Omental fat pad (tissue), 4 donors: ENCODE data around the gene DCLK1. TPM values are rescaled to one million over a fixed set of nuclear protein-coding genes. Genes with fewer than 3 reads are reported as not detected.

Experiments used
- ATAC-seq: fragments of 150-250 bp; one replicate; pipeline ENCODE4 v1.9.1; 2016; ENCODE audit warnings: mild to moderate bottlenecking, moderate library complexity; ENCODE audit not compliant: low FRiP score
- DNase-seq: peaks from one replicate; pipeline ENCODE4 v3.0.0-alpha.2; 2019; ENCODE audit warnings: low spot score
- total RNA-seq, 4 donors: library from RNA; depleted of rRNA; stranded (reverse); fragments of >200 nt; gene quantifications; one replicate each; pipeline ENCODE4 v1.1.0, GENCODE V29; 2016
- TF ChIP-seq, protein P1 (sequence below), 3 donors: fragments of 450-650 bp; IDR thresholded peaks; one replicate each; pipeline ENCODE4 v1.5.1; 2016 to 2017; ENCODE audit warnings: antibody characterized with exemption in 3 of 3, mild to moderate bottlenecking in 3 of 3, moderate library complexity in 2 of 3

DCLK1 gene
- total RNA-seq, 4 donors from 2014 or later: 13.9 to 206 (median 30.5) TPM

DNA sequence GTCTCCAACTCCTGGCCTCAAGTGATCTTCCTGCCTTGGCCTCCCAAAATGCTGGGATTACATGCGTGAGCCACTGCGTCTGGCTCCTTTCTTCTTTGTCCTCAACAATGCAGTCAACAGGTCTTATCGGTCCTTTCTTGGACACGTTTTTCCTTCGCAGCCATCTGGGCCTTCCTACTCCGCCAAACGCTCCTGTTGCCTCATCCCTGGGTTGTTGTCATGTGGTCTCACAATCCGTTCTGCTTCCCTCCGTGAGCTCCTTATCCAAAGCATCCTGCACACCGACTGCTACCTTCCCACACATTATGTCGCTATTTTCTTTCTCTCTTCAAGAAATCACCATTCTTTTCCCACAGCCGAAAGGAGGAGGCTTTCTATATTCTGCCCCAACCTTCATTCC lies 306.8 kb downstream of the DCLK1 start:
- no peak for DNase-seq
- TF ChIP-seq, protein P1, sequence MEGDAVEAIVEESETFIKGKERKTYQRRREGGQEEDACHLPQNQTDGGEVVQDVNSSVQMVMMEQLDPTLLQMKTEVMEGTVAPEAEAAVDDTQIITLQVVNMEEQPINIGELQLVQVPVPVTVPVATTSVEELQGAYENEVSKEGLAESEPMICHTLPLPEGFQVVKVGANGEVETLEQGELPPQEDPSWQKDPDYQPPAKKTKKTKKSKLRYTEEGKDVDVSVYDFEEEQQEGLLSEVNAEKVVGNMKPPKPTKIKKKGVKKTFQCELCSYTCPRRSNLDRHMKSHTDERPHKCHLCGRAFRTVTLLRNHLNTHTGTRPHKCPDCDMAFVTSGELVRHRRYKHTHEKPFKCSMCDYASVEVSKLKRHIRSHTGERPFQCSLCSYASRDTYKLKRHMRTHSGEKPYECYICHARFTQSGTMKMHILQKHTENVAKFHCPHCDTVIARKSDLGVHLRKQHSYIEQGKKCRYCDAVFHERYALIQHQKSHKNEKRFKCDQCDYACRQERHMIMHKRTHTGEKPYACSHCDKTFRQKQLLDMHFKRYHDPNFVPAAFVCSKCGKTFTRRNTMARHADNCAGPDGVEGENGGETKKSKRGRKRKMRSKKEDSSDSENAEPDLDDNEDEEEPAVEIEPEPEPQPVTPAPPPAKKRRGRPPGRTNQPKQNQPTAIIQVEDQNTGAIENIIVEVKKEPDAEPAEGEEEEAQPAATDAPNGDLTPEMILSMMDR (IDR thresholded peaks at IDR 0.05): no peak
- no peak for ATAC-seq

DNA sequence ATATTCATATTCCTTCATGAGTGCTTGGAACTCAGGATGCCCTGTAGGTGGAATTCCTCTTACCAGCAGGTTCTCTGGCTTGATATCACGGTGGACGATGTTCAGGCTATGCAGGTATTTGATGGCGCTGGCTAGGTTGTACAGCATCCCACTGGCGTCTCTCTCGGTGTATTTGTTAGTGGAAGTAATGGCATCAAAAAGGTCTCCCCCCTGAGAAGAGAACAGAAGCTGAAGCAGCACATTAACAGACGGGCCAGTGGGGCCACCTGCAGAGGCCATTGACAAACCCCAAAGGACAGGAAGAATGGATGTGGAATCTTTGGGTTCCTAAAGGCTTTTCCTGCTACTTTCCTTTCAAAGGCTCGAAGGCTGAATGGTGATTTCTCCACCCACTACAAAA lies 308.5 kb downstream of the DCLK1 start:
- TF ChIP-seq, protein P1 (IDR thresholded peaks at IDR 0.05): no peak
- ATAC-seq (no peak), DNase-seq (no peak)

DNA sequence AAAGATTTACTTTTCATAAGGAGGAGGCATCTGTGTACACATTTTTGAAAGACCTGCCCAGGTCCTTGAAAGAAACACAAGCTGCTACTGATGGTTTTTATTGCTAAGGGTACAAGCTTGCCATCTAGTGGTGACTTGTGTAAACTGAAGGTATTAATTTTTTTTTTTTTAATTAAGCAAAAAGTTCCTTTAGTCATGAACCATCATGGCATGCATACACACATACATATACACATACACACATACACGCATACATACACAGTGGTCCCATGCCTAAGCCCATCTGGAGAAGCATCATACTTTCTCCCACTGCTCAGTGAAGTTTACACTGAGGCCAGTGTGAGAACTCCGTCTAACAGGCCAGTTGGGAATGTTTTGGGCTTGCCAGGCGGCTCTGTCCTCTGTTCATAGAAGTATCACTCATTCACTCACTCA lies 312.5 kb downstream of the DCLK1 start:
- ATAC-seq (no peak), DNase-seq (no peak)
- TF ChIP-seq, protein P1 (IDR thresholded peaks at IDR 0.05): no peak

DNA sequence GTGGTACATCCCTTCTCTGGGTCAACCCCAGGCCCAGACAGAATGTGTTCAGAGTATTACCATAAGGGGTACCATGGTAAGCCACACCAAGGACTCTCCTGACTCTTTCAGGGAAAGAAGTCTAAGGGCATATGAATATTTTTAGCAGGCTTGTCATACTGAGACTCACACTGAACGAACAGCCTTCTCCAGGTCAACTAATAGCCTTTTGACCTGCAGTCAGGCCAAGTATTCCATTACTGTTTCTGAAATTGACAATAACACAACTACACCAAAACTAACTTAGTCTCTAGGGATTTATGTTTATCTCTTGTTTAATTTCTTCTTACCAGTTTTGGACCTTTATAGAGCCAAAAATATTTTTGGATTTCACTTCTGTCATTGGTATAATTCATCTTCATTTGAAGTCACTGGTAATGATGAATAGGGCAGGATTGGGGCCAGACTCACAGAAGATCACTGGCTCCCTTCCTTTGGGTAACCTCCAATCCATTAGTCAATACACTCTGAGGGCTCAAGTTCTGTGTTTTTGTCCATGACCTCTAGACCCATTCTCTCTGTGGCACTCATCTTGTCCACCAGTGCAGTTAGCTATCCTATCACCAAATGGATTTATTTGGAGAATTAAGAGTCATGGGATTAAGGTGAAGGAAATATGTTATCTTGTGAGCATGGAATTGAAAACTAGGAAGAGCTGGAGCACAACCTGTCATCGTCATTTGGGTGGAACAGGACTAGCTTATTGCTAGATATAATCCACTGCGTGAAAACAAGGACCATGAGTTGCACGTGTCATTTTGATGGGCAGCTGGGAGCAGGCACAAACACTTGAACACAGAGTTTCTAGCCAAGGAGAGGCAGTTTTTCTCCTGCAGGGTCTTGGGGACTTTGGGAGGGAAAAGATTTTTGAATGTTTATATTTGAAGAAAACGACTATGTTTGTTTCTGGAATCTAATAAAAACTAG lies 313.3 kb downstream of the DCLK1 start:
- ATAC-seq (no peak), DNase-seq (no peak)
- TF ChIP-seq, protein P1 (IDR thresholded peaks at IDR 0.05): no peak

DNA sequence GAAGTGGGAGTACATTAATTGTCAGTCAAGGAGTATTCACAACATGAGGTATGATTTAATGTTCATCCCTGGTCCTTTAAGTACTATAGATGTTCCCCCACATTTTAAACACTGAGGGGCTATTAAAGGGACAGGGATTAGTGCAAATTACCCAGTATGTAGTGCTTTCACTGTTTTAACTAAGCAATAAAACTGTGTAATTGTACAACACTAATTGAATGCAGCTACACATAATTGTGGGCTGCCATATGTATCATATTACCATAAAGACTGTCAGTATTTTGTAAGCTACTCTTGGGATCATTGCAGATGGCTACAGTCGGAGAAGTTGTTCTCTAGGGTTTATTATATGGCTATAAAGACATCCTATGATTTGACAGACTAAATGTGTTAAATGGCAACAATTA lies 316.6 kb downstream of the DCLK1 start:
- DNase-seq (no peak), ATAC-seq (no peak)
- TF ChIP-seq, protein P1 (IDR thresholded peaks at IDR 0.05): no peak

DNA sequence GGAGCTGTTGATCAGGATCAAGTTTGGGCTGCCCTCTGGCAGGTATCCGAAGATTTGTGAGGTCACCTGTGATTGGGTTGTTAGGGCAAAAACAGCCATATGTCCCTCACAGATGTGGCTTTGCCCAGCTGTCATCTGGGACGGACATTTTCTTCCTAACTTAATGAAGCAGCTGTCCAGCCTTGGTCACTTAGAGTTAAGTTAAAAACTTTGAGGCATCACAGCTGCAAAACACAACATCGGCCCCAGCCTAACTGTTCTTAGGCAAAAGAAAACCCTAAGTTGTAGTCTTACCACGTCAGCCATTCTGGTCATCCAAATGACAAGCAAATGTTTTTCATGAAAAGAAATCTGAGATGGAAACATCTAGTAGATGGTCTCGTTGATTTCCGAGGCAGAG lies 318.4 kb downstream of the DCLK1 start:
- ATAC-seq (no peak), DNase-seq (no peak)
- TF ChIP-seq, protein P1 (IDR thresholded peaks at IDR 0.05): no peak

DNA sequence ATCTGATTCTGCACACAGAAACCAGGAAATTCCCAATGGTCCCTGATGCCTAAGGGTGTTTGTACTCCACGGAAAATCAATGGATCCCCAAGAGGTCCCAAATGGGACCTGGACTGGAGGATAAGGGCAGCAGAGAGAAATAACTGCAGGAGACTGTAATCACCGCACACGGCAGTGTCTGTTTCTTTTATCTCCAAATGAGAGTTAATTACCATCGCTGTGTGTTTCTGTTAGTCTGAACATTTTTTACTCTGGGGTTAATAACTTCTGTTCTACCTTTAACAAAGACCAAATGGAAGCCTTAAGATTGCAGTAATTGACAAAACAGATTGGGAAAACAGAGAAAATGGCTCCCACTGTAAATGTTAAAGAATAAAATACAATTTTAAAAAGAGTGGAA lies 320.9 kb downstream of the DCLK1 start:
- ATAC-seq: no peak
- DNase-seq: no peak
- TF ChIP-seq, protein P1 (IDR thresholded peaks at IDR 0.05): no peak
